BJ (cell line): ENCODE data around the gene NIPAL3. TPM values are rescaled to one million over a fixed set of nuclear protein-coding genes. Genes with fewer than 3 reads are reported as not detected.

Source experiments
- CTCF ChIA-PET: fragments of 350-600 bp; formaldehyde crosslinking; extraction: SDS; loops from one replicate; lab custom pipeline; 2021; ENCODE audit warnings: antibody characterized with exemption, inconsistent platforms; lab: Yijun Ruan, JAX
- POLR2A ChIA-PET: fragments of 300-600 bp; sonication (Branson Sonifier 250); formaldehyde crosslinking; extraction: SDS; loops from one replicate; lab custom pipeline; 2021; ENCODE audit warnings: antibody characterized with exemption; lab: Charles Lee
- DNase-seq: peaks from one replicate; pipeline ENCODE4 v3.0.0-alpha.2; 2011; ENCODE audit warnings: low read depth
- H3K27me3 ChIP-seq: 2 replicates; pipeline ENCODE4 v1.6.0; 2011; ENCODE audit warnings: low read length; ENCODE audit not compliant: control insufficient read depth, insufficient read depth
- H3K36me3 ChIP-seq: 2 replicates; pipeline ENCODE4 v1.5.1; 2011; ENCODE audit warnings: low read length; ENCODE audit not compliant: control insufficient read depth, insufficient read depth
- H3K4me3 ChIP-seq: 2 replicates; pipeline ENCODE4 v1.5.1; 2011; ENCODE audit warnings: low read depth, mild to moderate bottlenecking, control low read depth, low read length
- polyA plus RNA-seq: library from polyadenylated mRNA; depleted of rRNA; stranded (reverse); fragments of >200 nt; gene quantifications from 2 replicates; pipeline ENCODE4 v1.2.3, GENCODE V29; 2011
- TF ChIP-seq, protein P1 (sequence below): IDR thresholded peaks from 2 replicates; pipeline ENCODE4 v1.5.1; 2011; ENCODE audit warnings: low read depth, mild to moderate bottlenecking, control low read depth, inconsistent platforms, low read length, moderate library complexity; ENCODE audit not compliant: insufficient read depth

The NIPAL3 gene
- polyA plus RNA-seq, 1 experiment, result 74.5 TPM

DNA sequence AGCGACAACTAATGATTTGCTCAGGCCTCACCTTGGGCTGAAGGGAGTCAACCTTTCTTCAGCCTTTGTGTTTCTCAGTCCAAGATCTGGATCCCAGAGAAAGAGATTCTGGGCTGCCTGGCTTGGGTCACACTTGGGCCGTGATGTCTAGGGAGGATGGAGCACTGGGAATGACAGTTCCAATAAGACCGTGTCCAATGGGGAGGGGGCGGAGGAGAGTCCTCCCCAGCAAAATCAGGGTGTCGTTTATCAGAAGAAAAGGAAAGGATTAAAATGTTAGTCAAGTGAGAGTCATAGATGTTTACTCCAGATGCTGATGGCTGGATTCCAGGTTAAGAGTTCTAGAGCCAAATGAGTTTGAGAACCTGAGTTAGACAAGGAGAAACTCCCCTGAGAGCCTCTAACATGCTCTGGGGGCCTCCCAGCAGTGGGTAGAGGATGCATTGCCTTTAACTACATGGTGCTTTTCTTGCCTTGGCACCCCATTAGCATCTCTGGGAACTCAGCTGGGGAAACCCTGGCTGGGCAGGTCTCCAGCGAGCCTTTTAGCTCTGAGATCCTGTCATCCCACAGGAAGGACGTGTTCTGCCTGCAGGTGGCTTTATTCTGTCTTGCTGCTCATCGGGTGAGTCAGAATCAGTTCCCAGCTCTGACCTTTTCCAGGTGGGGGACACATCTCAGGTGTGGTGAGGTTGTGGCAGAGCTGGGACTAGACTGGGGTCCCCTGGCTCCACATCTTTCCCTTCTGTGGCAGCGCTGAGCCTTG lies 22.2 kb downstream of the NIPAL3 start:
- 0 out of 2 replicates have a peak, but pooled peaks cover 2% of the 10 kb centered on the region for H3K36me3 ChIP-seq
- no peak for DNase-seq
- H3K27me3 ChIP-seq, result no peaks in the 10 kb centered on the region
- ChIA-PET CTCF (interaction anchor here (0.7 kb wide), 1 partner anchor 22 kb away, joined by 3 read pairs; the partner anchor contains the start of gene NIPAL3), POLR2A (no interaction called here)
- H3K4me3 ChIP-seq, result no peak overlapping the region
- TF ChIP-seq, protein P1, sequence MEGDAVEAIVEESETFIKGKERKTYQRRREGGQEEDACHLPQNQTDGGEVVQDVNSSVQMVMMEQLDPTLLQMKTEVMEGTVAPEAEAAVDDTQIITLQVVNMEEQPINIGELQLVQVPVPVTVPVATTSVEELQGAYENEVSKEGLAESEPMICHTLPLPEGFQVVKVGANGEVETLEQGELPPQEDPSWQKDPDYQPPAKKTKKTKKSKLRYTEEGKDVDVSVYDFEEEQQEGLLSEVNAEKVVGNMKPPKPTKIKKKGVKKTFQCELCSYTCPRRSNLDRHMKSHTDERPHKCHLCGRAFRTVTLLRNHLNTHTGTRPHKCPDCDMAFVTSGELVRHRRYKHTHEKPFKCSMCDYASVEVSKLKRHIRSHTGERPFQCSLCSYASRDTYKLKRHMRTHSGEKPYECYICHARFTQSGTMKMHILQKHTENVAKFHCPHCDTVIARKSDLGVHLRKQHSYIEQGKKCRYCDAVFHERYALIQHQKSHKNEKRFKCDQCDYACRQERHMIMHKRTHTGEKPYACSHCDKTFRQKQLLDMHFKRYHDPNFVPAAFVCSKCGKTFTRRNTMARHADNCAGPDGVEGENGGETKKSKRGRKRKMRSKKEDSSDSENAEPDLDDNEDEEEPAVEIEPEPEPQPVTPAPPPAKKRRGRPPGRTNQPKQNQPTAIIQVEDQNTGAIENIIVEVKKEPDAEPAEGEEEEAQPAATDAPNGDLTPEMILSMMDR, result no peak

DNA sequence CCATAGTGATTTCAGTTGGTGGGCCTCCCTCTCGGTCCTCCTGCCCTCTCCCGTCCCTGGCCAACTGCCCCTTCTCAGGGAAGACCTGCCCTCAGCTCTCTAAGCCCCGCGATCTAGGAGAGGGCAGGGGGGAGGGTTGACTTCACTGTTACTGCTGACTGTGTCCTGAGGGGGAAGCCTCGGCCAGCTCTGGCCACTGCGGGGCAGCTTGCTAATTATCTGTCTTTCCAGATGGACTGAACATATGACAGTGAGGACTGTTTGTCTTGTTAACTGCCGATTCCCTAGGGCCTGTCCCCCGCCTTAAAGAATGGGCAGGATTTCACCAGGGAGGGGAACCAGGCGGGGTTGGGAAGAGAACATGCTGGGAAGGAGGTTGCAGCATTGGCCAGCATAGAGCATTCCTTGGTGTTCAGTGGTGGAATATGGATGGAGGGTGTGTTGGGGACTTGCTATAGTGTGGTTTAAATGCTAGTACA lies 22.9 kb downstream of the NIPAL3 start:
- Histone ChIP-seq H3K4me3 (no peak overlapping the region), H3K27me3 (no peaks in the 10 kb centered on the region), H3K36me3 (0 out of 2 replicates have a peak, but pooled peaks cover 2% of the 10 kb centered on the region)
- no peak for DNase-seq
- ChIA-PET POLR2A (no interaction called here), CTCF (no interaction called here)
- TF ChIP-seq, protein P1, result no peak

DNA sequence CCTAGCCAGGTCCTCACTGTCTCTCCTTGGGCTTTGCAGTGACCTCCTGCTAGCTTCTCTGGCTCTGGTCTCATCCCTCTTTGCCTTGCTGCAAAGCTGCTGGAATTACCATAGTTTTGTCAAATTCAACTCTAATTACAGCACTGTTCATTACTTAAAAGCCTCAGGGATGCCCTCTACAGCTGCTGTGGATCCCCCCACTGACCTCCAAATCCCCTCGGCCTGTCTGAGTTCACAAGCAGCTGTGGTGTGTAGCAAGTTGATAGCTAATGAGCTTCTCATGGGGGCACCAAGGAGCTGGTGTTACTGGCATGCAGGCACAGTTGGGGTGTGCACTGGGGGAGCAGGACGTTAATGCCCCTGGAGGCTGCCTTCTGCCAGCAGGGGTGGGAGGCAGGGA lies 24.8 kb downstream of the NIPAL3 start:
- H3K36me3 ChIP-seq, result peaks cover 6% of the 10 kb centered on the region
- no peak overlapping the region for H3K4me3 ChIP-seq
- no peak for DNase-seq
- no peaks in the 10 kb centered on the region for H3K27me3 ChIP-seq
- TF ChIP-seq, protein P1, result no peak
- CTCF ChIA-PET, result interaction anchor here (0.9 to 1.4 kb wide), 3 partner anchors 10 to 48 kb away, joined by 3 to 8 read pairs (median 3); no protein-coding TSS in a partner anchor
- POLR2A ChIA-PET, result no interaction called here

DNA sequence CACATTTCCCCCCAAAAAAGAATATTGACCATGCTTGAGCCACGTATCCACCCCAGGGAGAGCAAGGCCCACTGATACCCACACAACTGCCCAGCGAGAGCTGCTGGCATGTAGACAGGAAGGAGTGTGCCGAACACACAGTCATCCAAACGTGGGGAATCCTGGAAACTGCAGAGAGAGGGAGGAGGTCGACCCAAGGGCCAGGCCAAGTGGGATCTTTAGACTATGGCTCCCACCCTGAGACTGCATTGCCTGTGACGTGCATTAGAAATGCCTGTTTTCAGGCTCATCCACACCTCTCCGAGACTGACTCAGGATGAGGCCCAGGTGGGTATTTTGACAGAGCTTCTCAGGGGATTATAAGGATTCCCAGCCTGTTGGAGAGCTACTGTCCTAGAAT lies 25.9 kb downstream of the NIPAL3 start:
- TF ChIP-seq, protein P1, result no peak
- H3K36me3 ChIP-seq, result peaks cover 6% of the 10 kb centered on the region
- ChIA-PET POLR2A (no interaction called here), CTCF (interaction anchor here (1.4 kb wide), 1 partner anchor 11 kb away, joined by 8 read pairs; no protein-coding TSS in a partner anchor)
- DNase-seq, result no peak
- no peaks in the 10 kb centered on the region for H3K27me3 ChIP-seq
- no peak overlapping the region for H3K4me3 ChIP-seq

DNA sequence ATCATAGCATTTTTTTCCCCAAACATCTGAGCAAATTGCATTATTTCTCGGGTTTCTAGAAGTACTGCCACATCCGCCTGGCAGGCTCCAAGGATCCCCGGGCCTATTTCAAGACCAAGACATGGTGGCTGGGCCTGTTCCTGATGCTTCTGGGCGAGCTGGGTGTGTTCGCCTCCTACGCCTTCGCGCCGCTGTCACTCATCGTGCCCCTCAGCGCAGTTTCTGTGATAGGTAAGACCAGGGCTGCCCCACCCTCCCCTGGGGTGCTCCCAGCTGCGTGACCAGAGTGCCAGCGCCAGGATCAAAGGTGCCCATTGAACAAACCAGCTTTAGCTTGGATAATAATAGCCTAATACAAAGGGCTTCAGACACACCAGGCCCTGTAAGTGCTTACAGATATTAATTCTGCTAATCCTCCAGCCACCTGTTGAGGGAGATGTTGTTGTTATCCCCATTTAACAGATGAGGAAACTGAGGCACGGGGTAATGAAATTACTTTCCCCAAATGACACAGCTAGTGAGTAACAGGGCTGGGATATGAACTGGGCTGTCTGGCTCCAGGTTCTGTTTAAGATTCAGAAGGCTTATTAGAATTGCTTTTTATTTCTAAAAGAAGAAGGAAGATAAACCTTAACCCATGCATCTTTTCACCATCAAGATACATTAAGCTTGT lies 26.5 kb downstream of the NIPAL3 start:
- POLR2A ChIA-PET, result no interaction called here
- DNase-seq, result no peak
- no peaks in the 10 kb centered on the region for H3K27me3 ChIP-seq
- H3K4me3 ChIP-seq, result no peak overlapping the region
- peaks cover 9% of the 10 kb centered on the region for H3K36me3 ChIP-seq
- CTCF ChIA-PET, result interaction anchor here (0.6 to 1.0 kb wide), 2 partner anchors 27 to 379 kb away, joined by 4 to 6 read pairs; partner anchors contain the start of gene NIPAL3
- TF ChIP-seq, protein P1, result no peak
